ENCODE results near the gene MBNL1. TPM values are rescaled to one million over a fixed set of nuclear protein-coding genes. Genes with fewer than 3 reads are reported as not detected.

MBNL1 gene
- total RNA-seq, 2 donors from 2014 or later = 1.3 to 4.9 TPM

GRCh38 chr3:152390647-152391046 lies 121.9 kb downstream of the MBNL1 start:
- 86 to 89% methylated on average over 1 to 2 of the region's 2 CpGs for WGBS, 2 experiments (ENCODE audit: insufficient coverage in 1 of 2, insufficient read length in 1 of 2)
- no peaks in the 10 kb centered on the region for H3K9me3 ChIP-seq (ENCODE audit: control insufficient read depth, low read length)
- no peak overlapping the region for H3K9ac ChIP-seq (ENCODE audit: extremely low read depth, low read length, poor library complexity, severe bottlenecking)
- DNase-seq = no peak
- H3K27ac ChIP-seq (ENCODE audit: low read depth, low read length) = no peak overlapping the region
- no peaks in the 10 kb centered on the region for H3K36me3 ChIP-seq (ENCODE audit: control insufficient read depth, insufficient read depth, low read length)
- no peaks in the 10 kb centered on the region for H3K27me3 ChIP-seq (ENCODE audit: control insufficient read depth, insufficient read depth, low read length, poor library complexity, severe bottlenecking)
- no peak overlapping the region for H3K4me3 ChIP-seq (ENCODE audit: low read length)
- Mint-ChIP-seq H3K4me3 (no peak overlapping the region), H3K27ac (no peak overlapping the region), H3K27me3 (ENCODE audit: insufficient read depth) (no peaks in the 10 kb centered on the region), H3K36me3 (ENCODE audit: low read depth) (no peaks in the 10 kb centered on the region), H3K4me1 (no peaks in the 10 kb centered on the region), H3K9me3 (no peaks in the 10 kb centered on the region)
- H3K4me1 ChIP-seq (ENCODE audit: control insufficient read depth, insufficient read depth, low read length) = no peaks in the 10 kb centered on the region
- TF ChIP-seq, protein P1, sequence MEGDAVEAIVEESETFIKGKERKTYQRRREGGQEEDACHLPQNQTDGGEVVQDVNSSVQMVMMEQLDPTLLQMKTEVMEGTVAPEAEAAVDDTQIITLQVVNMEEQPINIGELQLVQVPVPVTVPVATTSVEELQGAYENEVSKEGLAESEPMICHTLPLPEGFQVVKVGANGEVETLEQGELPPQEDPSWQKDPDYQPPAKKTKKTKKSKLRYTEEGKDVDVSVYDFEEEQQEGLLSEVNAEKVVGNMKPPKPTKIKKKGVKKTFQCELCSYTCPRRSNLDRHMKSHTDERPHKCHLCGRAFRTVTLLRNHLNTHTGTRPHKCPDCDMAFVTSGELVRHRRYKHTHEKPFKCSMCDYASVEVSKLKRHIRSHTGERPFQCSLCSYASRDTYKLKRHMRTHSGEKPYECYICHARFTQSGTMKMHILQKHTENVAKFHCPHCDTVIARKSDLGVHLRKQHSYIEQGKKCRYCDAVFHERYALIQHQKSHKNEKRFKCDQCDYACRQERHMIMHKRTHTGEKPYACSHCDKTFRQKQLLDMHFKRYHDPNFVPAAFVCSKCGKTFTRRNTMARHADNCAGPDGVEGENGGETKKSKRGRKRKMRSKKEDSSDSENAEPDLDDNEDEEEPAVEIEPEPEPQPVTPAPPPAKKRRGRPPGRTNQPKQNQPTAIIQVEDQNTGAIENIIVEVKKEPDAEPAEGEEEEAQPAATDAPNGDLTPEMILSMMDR (conservative IDR thresholded peaks at IDR 0.05) = no peak

DNA sequence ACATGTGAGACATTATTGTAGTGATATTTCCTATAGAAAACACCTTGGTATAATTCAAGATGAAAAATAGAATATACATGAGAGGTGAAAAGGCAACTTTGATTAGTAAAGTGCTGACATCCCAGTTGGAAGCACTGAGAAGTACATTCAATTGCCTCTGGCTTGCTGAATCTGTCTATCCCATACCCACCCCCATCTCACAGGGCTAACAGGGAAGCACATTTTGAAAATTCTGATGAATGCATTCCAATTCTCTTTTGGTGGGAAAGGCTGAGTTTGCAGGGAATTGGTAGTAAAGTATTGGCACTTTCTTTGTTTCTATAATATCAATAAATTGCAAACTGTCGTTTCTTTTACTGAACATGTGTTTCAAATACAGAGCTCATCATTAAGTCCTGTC lies 122.9 kb downstream of the MBNL1 start:
- Histone ChIP-seq H3K9me3 (ENCODE audit: control insufficient read depth, low read length) (no peaks in the 10 kb centered on the region), H3K36me3 (ENCODE audit: control insufficient read depth, insufficient read depth, low read length) (no peaks in the 10 kb centered on the region), H3K4me3 (ENCODE audit: low read length) (no peak overlapping the region), H3K9ac (ENCODE audit: extremely low read depth, low read length, poor library complexity, severe bottlenecking) (no peak overlapping the region), H3K27me3 (ENCODE audit: control insufficient read depth, insufficient read depth, low read length, poor library complexity, severe bottlenecking) (no peaks in the 10 kb centered on the region), H3K27ac (ENCODE audit: low read depth, low read length) (no peak overlapping the region), H3K4me1 (ENCODE audit: control insufficient read depth, insufficient read depth, low read length) (no peaks in the 10 kb centered on the region)
- no peak for DNase-seq
- Mint-ChIP-seq H3K36me3 (ENCODE audit: low read depth) (no peaks in the 10 kb centered on the region), H3K9me3 (no peaks in the 10 kb centered on the region), H3K27ac (no peak overlapping the region), H3K4me3 (no peak overlapping the region), H3K27me3 (ENCODE audit: insufficient read depth) (no peaks in the 10 kb centered on the region), H3K4me1 (no peaks in the 10 kb centered on the region)
- 100% methylated on average over 1 of the region's 1 CpG; no CpG with 5 or more reads in 1 of the 2 experiments for WGBS, 2 experiments (ENCODE audit: insufficient coverage in 1 of 2, insufficient read length in 1 of 2)
- TF ChIP-seq, protein P1 (conservative IDR thresholded peaks at IDR 0.05) = no peak

DNA sequence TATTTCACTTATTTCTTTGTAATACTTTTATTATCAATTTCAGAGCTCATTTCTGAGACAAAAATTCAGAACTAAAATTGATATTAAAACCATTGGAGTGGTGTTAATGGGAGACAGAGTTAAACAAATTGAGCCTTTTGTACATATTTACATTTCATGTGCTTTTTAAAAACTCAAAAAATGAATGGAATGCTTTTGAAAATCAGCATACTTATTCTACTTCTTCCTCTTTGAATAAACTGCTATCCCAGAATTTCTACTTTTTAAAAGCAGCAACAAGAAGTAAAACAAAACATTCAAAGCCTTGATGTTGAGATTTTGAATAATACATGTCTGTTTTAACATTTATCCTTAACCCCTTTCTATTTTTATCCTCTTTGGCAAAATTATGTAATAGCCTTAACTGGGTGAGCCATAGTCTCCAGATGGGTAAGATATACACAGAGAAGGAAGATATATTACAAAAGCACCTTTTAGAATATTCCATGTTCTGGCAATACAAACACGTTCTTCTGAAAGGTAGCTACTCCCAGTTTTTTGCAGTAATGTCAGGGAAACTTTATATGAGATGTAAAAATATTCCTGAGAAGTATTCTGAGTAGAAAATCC lies 123.6 kb downstream of the MBNL1 start:
- Histone ChIP-seq H3K27me3 (ENCODE audit: control insufficient read depth, insufficient read depth, low read length, poor library complexity, severe bottlenecking) (no peaks in the 10 kb centered on the region), H3K4me1 (ENCODE audit: control insufficient read depth, insufficient read depth, low read length) (no peaks in the 10 kb centered on the region), H3K9ac (ENCODE audit: extremely low read depth, low read length, poor library complexity, severe bottlenecking) (no peak overlapping the region), H3K27ac (ENCODE audit: low read depth, low read length) (no peak overlapping the region), H3K36me3 (ENCODE audit: control insufficient read depth, insufficient read depth, low read length) (no peaks in the 10 kb centered on the region), H3K9me3 (ENCODE audit: control insufficient read depth, low read length) (no peaks in the 10 kb centered on the region), H3K4me3 (ENCODE audit: low read length) (no peak overlapping the region)
- 83% methylated on average over 1 of the region's 1 CpG; no CpG with 5 or more reads in 1 of the 2 experiments for WGBS, 2 experiments (ENCODE audit: insufficient coverage in 1 of 2, insufficient read length in 1 of 2)
- no peaks in the 10 kb centered on the region for H3K9me3 Mint-ChIP-seq
- no peak for DNase-seq
- no peaks in the 10 kb centered on the region for H3K4me1 Mint-ChIP-seq
- H3K27me3 Mint-ChIP-seq (ENCODE audit: insufficient read depth) = no peaks in the 10 kb centered on the region
- no peak overlapping the region for H3K27ac Mint-ChIP-seq
- H3K36me3 Mint-ChIP-seq (ENCODE audit: low read depth) = no peaks in the 10 kb centered on the region
- no peak overlapping the region for H3K4me3 Mint-ChIP-seq
- TF ChIP-seq, protein P1 (conservative IDR thresholded peaks at IDR 0.05) = no peak
